Right lobe of liver (tissue), 6 donors: ENCODE results near the gene MPST. TPM values are rescaled to one million over a fixed set of nuclear protein-coding genes. Genes with fewer than 3 reads are reported as not detected.

Source experiments
- ATAC-seq, 4 donors: fragments of 200-7000 bp; cut with Tn5 transposase; one replicate each; pipeline ENCODE4 v1.9.1; 2020; ENCODE audit warnings: mild to moderate bottlenecking in 4 of 4, moderate library complexity in 4 of 4
- DNase-seq, 3 donors: peaks; one replicate each; pipeline ENCODE4 v3.0.0-alpha.2; 2020
- H3K27ac ChIP-seq, 3 donors: fragments of 200-600 bp; one replicate each; pipeline ENCODE4 v1.8.0; 2022
- H3K27me3 ChIP-seq, 2 donors: fragments of 200-600 bp; one replicate each; pipeline ENCODE4 v1.8.0; 2022
- H3K36me3 ChIP-seq, 4 donors: fragments of 200-600 bp; sonication (generic) in 1 of 4; one replicate each; pipeline versions ENCODE4 v1.5.1 to v1.8.0; 2017 to 2022; ENCODE audit warnings: control low read depth in 1 of 4
- H3K4me1 ChIP-seq, 4 donors: fragments of 200-600 bp; sonication (generic) in 1 of 4; one replicate each; pipeline versions ENCODE4 v1.5.1 to v1.8.0; 2017 to 2022; ENCODE audit warnings: control low read depth in 1 of 4
- H3K4me3 ChIP-seq, 3 donors: fragments of 200-600 bp; one replicate each; pipeline ENCODE4 v1.8.0; 2022
- H3K9me3 ChIP-seq, 4 donors: fragments of 200-600 bp; sonication (generic) in 1 of 4; one replicate each; pipeline versions ENCODE4 v1.5.1 to v1.8.0; 2017 to 2022; ENCODE audit warnings: control low read depth in 1 of 4
- POLR2A ChIP-seq: fragments of 450-650 bp; IDR thresholded peaks from one replicate; pipeline ENCODE4 v1.6.1; 2017; ENCODE audit warnings: antibody characterized with exemption, mild to moderate bottlenecking
- WGBS: methylation state at CpG from one replicate; pipeline ENCODE4 v1.1.6; 2018; ENCODE audit warnings: low coverage, low lambda C conversion rate; ENCODE audit not compliant: insufficient coverage; ENCODE audit errors: missing lambda C conversion rate; 5-methylcytosine and 5-hydroxymethylcytosine counted together
- intact Hi-C, 2 donors: fragments of 100-400 bp; cut with DNase I; formaldehyde crosslinking; loops; one replicate each; pipeline versions ENCODE4 v1.11.2 to v1.14.1; 2022
- total RNA-seq, 6 experiments: library from RNA; depleted of rRNA in 2 of 6; stranded (reverse); fragments of >200 nt in 2 of 6; fragmentation: NEBNext Ultra II Directional in 3 of 6; extraction: Animal tissue kit (Norgen Biotek cat#: 25700) in 3 of 6; gene quantifications; one replicate each; pipeline versions ENCODE4 v1.1.0 to v1.2.4, GENCODE V29; 2016 to 2023
- TF ChIP-seq, protein P1 (sequence below), 4 donors: fragments of 200-600 bp in 3 of 4; fragments of 450-650 bp in 1 of 4; IDR thresholded peaks; one replicate each; pipeline versions ENCODE4 v1.5.1 to v1.8.0; 2016 to 2022; ENCODE audit warnings: antibody characterized with exemption in 4 of 4, mild to moderate bottlenecking in 2 of 4
- donor health status: DM: no; HTN: yes; CAD: no.
- donor health status: DM: no; HTN: no; CAD: no.
- donor health status: DM: no; HTN: no; CAD: no.
- donor health status: DM: no; HTN: yes; CAD: no.
- donor health status: DM: no; HTN: yes; CAD: no.

Gene MPST
- total RNA-seq, 6 experiments from 2014 or later = 153 to 301 (median 214) TPM

DNA sequence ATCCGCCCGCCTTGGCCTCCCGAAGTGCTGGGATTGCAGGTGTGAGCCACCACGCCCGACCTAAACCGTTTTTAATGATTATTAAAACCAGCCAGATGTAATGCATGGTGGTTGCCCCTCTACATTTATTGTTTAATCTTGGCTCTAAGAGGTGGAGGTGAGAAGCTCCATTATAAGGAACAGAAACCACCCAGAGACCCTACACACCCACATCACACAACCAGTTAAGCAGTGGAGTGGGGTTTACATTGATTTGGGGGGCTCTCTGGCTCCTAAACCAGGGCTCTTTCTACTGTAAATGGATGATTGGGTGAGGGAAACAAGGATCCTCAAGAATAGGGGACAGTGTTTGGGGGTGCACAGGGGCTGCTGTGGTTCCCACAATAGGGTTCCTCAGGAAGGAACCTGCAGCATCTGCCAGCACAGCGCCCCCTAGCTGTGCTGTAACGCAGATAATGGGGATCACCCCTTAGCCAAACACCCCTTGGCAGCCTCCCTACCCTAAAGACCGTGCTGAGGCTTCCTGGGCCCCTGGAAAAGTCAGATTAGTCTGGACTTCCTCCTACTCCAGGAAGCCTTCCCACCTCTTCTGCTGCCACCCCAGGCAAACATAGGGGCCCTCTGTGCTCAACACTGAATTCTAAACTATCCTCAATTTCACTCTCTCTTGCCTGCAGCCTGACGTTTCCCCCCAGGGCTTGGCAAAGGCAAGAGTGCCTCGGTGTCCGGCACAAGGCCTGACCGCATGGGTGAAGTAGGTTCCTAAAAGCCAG is 2.4 kb downstream of the MPST start:
- ATAC-seq (no peak), DNase-seq (peak in 1 of 3 donors; percentile 53)
- H3K27me3 ChIP-seq = no peaks in the 10 kb centered on the region
- H3K27ac ChIP-seq = peak overlapping the region in 2 of 3 donors; percentile 13 to 95
- peaks cover 0 to 10% (median 4%) of the 10 kb centered on the region in 4 donors for H3K36me3 ChIP-seq
- TF ChIP-seq, protein P1, sequence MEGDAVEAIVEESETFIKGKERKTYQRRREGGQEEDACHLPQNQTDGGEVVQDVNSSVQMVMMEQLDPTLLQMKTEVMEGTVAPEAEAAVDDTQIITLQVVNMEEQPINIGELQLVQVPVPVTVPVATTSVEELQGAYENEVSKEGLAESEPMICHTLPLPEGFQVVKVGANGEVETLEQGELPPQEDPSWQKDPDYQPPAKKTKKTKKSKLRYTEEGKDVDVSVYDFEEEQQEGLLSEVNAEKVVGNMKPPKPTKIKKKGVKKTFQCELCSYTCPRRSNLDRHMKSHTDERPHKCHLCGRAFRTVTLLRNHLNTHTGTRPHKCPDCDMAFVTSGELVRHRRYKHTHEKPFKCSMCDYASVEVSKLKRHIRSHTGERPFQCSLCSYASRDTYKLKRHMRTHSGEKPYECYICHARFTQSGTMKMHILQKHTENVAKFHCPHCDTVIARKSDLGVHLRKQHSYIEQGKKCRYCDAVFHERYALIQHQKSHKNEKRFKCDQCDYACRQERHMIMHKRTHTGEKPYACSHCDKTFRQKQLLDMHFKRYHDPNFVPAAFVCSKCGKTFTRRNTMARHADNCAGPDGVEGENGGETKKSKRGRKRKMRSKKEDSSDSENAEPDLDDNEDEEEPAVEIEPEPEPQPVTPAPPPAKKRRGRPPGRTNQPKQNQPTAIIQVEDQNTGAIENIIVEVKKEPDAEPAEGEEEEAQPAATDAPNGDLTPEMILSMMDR (IDR thresholded peaks at IDR 0.05) = peak; percentile 55 to 77 (median 72)
- TF ChIP-seq POLR2A = no peak
- WGBS = 29% methylated on average over 7 of the region's 13 CpGs
- H3K4me1 ChIP-seq = peaks cover 0 to 56% (median 22%) of the 10 kb centered on the region in 4 donors
- H3K9me3 ChIP-seq = no peaks in the 10 kb centered on the region
- intact Hi-C loops = no loop called here
- peak overlapping the region in 2 of 3 donors; percentile 19 to 64 for H3K4me3 ChIP-seq

DNA sequence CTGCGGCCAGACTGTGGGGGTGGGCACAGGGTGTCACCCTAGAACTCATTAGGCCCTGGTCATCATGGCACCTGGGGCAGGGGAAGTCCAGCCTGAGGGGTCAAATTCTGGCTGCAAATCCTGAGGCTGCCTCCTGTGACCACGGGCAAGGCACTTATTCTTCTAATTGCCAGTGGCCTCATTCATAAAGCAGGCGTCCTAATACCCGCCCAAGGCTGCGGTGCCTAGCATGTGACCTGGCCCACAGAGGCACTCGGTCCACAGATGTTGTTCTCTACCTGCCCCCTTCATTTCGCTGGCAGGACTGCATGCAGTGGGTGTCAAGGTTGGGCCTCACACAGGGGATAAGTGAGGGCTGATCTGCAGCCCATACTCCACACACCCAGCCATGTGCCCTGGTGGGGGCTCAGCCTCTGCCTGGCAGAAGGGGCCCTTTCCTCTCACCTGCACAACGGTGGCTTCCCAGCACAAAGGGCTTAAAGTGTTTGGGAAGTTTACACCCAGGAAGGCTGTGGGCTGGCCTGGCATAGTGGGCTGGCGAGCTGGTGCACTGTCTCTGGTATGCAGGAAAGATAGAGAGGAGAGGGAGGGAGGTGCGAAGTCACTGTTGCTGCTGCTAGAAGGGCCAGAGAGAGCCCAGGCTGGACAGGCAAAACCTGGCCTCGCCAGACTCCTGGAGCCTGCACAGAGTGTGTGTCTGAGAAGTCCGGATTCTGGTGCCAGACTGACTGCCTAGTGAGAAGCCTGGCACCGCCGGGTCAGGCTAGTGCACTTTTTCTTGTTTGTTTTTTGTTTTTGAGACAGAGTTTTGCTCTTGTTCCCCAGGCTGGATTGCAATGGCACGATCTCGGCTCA is 3.2 kb downstream of the MPST start:
- Histone ChIP-seq H3K36me3 (peaks cover 0 to 17% (median 8%) of the 10 kb centered on the region in 4 donors), H3K27ac (peak overlapping the region; percentile 51 to 95 (median 75)), H3K27me3 (no peaks in the 10 kb centered on the region), H3K4me3 (peak overlapping the region in 2 of 3 donors; percentile 64 to 82), H3K4me1 (peaks cover 0 to 56% (median 23%) of the 10 kb centered on the region in 4 donors), H3K9me3 (no peaks in the 10 kb centered on the region)
- ATAC-seq (peak; percentile 1 to 22 (median 8)), DNase-seq (peak in 2 of 3 donors; percentile 51 to 79)
- intact Hi-C loops = no loop called here
- WGBS = 20% methylated on average over 6 of the region's 16 CpGs
- TF ChIP-seq POLR2A = no peak
- TF ChIP-seq, protein P1 (IDR thresholded peaks at IDR 0.05) = no peak

DNA sequence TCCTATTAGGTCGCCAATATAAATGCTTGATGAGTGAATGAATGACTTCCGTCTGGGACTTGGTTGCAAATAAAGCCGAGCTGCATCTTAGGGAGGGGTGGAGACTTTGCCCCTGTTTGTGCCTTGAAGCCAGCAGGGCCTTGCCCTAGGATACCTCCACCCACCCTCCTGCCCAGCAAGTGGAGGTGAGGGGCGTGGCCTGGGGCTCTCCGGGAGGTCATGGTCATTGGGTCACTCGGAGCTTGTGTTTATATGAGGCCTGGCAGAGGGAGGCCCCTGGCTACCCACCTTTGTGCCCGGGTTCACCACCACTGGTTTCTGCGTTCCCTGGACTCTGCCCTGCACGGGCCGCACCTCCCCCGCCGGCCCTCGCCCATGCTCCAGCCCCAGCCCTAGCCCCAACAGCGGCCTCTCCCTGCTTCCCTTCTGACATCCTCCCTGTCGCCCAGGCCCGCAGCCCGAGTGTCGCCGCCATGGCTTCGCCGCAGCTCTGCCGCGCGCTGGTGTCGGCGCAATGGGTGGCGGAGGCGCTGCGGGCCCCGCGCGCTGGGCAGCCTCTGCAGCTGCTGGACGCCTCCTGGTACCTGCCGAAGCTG is 4.3 kb downstream of the MPST start:
- Histone ChIP-seq H3K4me3 (peak overlapping the region; percentile 57 to 82 (median 64)), H3K9me3 (no peaks in the 10 kb centered on the region), H3K36me3 (peaks cover 0 to 27% (median 14%) of the 10 kb centered on the region in 4 donors), H3K4me1 (peaks cover 0 to 63% (median 28%) of the 10 kb centered on the region in 4 donors), H3K27me3 (no peaks in the 10 kb centered on the region), H3K27ac (peak overlapping the region; percentile 73 to 95 (median 75))
- WGBS = 5% methylated on average over 4 of the region's 34 CpGs
- DNase-seq (peak; percentile 80 to 97 (median 96)), ATAC-seq (peak; percentile 50 to 79 (median 71))
- intact Hi-C loops = no loop called here
- TF ChIP-seq POLR2A = no peak
- TF ChIP-seq, protein P1 (IDR thresholded peaks at IDR 0.05) = no peak
